HG03378 (cell line): Measurements from ENCODE around the gene TNFRSF13B.
"Not testable (repeated sequence)": the region's sequence is repeated elsewhere in the genome, so short reads cannot be mapped to it uniquely, and the experiment has no call there.

Source experiments
- ATAC-seq: cut with Tn5 transposase; IDR thresholded peaks from one replicate; pipeline ENCODE4 v1.9.1; 2021; ENCODE audit warnings: mild to moderate bottlenecking, moderate library complexity; ENCODE audit not compliant: unreplicated experiment

TNFRSF13B gene

GRCh38 chr17:16961792-16962191 is 10.1 kb downstream of the TNFRSF13B start:
- no peak for ATAC-seq

- ATAC-seq: not testable (repeated sequence)
These were observed 10.9 kb downstream of the TNFRSF13B start for GRCh38 chr17:16961022-16961421.

GRCh38 chr17:16955011-16955410 is 16.9 kb downstream of the TNFRSF13B start:
- not testable (repeated sequence) for ATAC-seq

- no peak for ATAC-seq
These were observed 17.4 kb downstream of the TNFRSF13B start for GRCh38 chr17:16954521-16954920.

- no peak for ATAC-seq
These were observed 18.1 kb downstream of the TNFRSF13B start for GRCh38 chr17:16953841-16954240.

- ATAC-seq: no peak
These were observed 18.6 kb downstream of the TNFRSF13B start for GRCh38 chr17:16953347-16953746.

GRCh38 chr17:16952401-16952800 is 19.5 kb downstream of the TNFRSF13B start:
- no peak for ATAC-seq

- no peak for ATAC-seq
These were observed 21.4 kb downstream of the TNFRSF13B start for GRCh38 chr17:16950488-16950887.

- ATAC-seq: no peak
These were observed 23.1 kb downstream of the TNFRSF13B start for GRCh38 chr17:16948587-16949376.

- peak; percentile 55 for ATAC-seq
These were observed 24.4 kb downstream of the TNFRSF13B start for GRCh38 chr17:16947470-16947869.

GRCh38 chr17:16945663-16946218 is 26.2 kb downstream of the TNFRSF13B start:
- ATAC-seq: no peak

- no peak for ATAC-seq
These were observed 26.8 kb downstream of the TNFRSF13B start for GRCh38 chr17:16945136-16945482.

GRCh38 chr17:16944334-16945135 is 27.4 kb downstream of the TNFRSF13B start:
- no peak for ATAC-seq

- ATAC-seq: no peak
These were observed 28.2 kb downstream of the TNFRSF13B start for GRCh38 chr17:16943541-16944333.

GRCh38 chr17:16943032-16943352 is 28.9 kb downstream of the TNFRSF13B start:
- ATAC-seq: no peak

- ATAC-seq: no peak
These were observed 29.5 kb downstream of the TNFRSF13B start for GRCh38 chr17:16942141-16943031.

- no peak for ATAC-seq
These were observed 30.6 kb downstream of the TNFRSF13B start for GRCh38 chr17:16941072-16942036.

- no peak for ATAC-seq
These were observed 31.6 kb downstream of the TNFRSF13B start for GRCh38 chr17:16940116-16940881.
